Amniotic epithelial cell (primary cell): ENCODE data around the gene SHROOM2.

Experiments used
- DNase-seq: peaks from one replicate; pipeline ENCODE4 v3.0.0-alpha.2; 2010; ENCODE audit warnings: low read depth

SHROOM2 gene

DNA sequence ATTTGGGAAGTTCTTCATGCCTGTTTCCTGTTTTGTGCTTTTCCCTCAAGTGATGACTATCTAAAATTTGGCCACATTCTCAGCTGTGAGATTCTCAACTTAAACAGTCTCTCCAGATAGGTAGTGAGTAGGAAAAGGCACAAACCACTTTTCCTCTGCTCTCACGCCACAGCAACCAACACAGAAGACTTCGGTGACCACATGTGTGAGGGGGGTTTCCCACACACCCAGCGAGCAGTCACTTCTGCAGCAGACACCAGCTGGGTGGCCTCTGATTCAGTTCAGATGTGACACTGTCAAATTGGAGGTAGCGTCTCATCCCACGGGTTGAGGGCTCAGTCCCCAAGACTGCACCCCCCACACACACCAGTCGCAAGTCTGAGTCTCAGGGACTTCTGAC lies 155.9 kb downstream of the SHROOM2 start:
- DNase-seq: no peak

DNA sequence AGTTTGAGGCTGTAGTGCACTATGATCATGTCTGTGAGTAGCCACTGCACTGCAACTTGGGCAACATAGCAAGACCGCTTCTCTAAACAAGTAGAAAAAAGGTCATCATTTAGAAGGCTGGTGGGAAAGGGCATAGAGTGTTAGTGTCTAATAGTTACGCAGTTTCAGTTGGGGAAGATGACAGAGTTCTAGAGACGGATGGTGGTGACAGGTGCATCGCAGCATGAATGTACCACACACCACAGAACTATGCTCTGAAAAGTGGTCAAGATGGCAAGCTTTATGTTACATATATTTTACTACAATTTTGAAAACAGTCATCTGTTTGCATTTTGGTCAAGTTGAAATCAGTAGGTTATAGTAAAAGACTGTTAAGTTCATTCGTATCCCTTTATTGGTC lies 157.2 kb downstream of the SHROOM2 start:
- DNase-seq: no peak

DNA sequence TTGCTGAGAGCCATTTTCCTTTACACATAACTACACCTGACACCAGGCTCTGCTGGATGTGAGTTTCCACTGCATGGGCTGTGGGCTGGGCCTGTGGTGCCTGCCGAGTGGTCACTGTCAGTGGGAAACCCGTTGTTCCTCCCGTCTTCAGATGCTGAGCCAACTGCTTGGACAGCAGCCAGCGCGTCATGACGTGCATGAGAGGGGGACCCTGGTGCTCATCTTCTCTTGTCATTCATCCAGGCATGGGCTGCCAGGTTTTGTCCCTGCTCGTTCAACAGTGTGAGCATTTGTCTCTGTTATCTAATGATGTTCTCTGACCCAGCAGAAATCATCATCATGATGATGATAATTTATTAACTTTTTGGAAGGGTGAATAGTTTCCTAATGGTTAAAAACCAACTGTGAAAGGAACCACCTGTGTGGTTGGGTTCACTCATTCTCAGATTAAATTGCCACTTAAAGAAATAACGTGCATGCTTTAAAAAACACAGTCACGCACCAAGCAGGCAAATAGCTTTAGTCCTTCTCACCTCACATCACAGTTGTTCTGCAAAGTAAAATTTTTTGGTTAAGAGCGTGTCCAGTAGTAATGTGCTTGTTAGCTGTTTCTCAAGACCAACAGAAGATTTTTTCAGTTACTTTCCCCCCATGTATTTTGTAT lies 161.0 kb downstream of the SHROOM2 start:
- no peak for DNase-seq

DNA sequence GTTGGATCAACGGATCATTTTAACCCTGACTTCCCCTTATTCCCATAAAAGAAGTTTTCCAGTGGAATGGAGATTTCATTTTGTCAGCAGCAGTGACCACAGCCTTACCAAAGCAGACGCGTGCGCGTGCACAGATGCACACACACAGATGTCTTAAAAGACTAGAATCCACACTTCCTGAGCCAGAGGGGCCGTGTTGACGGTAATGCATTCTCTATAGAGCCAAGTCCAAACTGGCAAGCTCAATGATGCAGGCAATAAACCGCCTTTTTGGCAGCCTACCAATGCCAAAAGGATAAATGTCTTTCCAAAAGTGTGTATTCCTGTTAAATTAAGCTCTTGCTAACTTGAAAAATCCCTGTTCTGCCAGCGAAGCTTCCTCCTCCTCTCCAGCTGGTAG lies 162.2 kb downstream of the SHROOM2 start:
- no peak for DNase-seq

DNA sequence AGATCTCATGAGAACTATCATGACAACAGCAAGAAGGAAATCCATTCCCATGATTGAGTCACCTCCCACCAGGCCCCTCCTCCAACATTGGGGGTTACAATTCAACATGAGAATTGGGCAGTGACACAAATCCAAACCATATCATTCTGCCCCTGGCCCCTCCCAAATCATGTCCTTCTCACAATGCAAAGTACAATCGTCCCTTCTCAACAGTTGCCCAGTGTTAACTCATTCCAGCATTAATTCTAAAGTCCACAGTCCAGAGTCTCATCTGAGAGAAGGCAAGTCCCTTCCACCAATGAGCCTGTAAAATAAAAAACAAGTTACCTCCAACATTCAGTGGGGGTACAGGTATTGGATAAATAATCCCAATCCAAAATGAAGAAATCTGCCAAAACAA lies 166.1 kb downstream of the SHROOM2 start:
- no peak for DNase-seq

DNA sequence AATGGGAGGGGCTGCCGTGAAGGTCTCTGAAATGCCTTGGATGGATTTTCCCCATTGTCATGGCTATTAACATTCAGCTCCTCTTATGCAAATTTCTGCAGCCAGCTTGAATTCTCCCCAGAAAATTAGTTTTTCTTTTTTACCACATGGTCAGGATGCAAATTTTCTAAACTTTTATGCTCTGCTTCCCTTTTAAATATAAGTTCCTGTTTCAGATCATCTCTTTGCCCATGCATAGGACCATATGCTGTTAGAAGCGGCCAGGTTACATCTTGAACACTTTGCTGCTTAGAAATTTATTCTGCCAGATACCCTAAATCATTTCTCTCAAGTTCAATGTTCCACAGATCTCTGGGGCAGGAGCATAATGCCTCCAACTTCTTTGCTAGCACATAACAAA lies 167.2 kb downstream of the SHROOM2 start:
- no peak for DNase-seq

DNA sequence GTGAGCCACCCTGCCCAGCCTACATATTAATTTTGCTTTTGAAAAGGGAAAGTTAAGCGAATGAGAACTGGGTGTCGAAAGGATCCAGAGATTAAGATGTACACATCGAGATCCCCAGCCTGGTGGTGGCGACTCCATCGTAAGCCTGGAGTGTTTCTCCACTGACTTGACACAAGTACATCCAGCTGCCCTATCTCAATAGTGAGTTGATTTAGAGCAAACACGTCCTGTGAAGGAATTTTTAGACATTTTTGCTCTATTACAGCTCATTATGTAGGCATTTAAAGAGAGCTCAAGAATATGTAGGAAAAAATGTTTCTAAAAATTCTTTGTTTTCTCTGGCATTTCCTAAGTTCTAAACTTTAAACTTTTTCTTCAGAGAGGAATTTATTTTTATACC lies 169.3 kb downstream of the SHROOM2 start:
- DNase-seq: peak; percentile 82

DNA sequence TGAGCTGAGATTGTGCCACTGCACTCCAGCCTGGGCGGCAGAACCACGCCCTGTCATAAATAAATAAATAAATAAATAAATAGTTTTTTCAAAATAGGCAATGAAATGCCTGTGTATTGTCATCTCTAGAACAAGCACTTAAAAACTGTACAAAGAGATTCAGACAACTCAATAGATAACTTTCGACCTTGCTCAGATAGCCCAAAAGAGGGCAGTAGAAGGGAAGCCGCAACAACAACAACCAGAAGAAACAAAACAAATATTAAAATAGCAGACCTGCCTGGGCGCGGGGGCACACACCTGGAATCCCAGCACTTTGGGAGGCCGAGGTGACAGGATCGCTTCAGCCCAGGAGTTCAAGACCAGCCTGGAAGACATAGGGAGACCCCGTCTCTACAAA lies 171.5 kb downstream of the SHROOM2 start:
- no peak for DNase-seq

DNA sequence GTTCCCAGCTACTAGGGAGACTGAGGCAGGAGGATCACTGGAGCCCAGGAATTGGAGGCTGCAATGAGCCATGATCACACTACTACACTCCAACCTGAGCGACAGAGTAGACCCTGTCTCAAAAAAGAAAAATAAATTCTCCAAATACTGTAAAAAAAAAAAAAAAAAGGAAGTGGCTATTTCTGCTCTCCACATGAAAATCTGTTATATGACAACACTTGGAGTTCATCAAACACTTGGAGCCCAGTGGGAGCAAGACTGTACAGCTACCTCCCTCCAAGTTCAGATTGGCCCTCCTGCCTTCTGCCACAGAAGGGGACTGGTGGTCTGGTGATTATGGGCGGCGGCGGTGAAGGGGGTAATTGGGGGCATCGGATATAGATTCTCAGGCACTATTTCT lies 172.0 kb downstream of the SHROOM2 start:
- DNase-seq: no peak

DNA sequence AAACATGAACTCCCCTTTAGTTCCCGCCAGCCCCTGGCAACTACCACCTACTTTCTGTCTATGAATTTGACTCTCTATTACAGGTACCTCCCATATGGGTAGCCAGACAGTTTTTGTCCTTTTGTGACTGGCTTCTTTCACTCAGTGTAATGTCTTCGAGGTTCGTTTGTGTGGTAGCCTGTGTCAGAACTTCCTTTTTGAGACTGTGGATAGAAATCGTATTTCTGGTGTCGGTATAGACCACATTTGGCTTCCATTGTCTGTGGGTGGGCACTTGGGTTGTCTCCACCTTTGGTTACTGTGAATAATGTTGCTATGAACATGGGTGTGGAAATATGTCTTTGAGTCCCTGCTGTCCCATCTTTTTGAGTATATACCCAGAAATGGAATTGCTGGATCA lies 175.5 kb downstream of the SHROOM2 start:
- DNase-seq: no peak

DNA sequence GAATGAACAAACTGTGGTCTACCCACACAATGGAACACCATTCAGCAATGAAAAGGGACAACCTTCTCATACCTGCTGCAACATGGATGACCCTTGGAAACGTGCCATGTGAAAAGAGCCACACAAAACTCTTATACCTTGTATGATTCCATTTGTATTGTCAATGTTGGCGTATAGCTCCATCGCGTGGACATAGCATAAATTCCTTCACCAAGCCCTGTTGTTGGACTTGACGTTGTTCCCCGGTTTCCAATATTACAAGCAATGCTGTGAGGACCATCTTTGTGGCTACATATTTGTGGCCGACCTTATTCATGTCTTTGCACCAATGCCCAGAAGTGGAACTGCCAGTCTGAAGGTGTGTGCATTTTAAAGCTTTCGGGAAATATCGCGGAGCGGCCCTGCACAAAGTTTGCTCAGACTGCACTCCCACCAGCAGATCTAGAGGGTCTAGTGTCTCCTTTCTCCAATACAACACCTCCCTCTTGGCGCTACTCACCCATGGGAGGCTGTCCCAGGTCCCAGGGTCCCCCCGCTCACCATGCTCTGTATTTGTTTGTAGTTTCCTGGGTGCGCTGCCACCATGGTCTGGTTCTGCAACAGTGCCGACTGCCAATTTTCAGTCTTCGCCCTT lies 180.7 kb downstream of the SHROOM2 start, which contains the start of gene CLDN34:
TSS of gene CLDN34 (plus strand) at position 584 of the 634 bp plus-strand sequence. CDS start at position 584, 0 bp downstream.
- no peak for DNase-seq

DNA sequence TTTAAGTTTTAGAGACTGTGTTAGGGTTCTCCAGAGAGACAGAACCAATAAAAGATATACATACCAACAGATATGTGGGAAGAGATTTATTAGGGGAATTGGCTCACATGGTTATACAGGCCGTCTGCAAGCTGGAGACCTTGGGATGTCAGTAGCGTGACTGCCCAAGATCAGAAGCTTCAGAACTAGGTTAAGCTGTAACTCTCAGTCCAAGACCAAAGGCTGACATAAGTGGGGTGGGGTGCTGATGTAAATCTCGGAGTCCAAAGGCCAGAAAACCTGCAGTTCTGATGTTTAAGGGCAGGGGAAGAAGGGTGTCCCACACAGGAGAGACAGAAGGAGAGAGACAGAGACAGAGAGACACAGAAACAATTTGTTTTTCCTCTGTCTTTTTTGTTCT lies 191.4 kb downstream of the SHROOM2 start:
- no peak for DNase-seq

DNA sequence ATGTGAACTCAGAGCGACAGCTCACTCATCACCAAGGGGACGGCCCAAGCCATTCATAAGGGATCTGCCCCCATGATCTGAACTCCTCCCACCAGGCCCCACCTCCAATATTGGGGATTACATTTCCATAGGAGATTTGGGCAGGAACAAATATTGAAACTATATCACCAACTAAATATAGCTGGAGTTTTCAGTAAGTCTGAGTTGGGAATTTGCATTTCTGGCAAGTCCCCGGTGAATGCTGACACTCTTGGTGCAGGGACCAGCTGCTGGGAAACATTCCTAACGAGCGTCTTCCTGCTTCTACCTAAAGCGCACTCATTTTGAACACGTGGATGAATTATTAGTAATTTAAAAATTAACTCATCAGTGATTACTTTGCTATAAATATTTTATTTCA lies 194.2 kb downstream of the SHROOM2 start:
- no peak for DNase-seq

DNA sequence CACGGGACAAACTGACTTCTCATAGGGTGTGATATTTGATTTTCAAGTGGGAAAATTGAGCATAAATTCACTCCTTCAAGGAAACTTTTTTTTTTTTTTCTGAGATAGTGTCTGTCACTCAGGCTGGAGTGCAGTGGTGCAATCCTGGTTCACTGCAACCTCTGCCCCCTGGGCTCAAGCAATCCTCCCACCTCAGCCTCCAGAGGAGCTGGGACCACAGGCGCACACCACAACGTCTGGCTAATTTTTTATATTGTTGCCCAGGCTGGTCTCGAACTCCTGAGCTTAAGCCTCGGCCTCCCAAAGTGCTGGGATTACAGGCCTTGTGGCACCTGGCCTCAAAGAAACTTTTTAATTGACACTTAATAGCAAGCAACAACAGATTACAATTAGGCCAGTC lies 194.7 kb downstream of the SHROOM2 start:
- no peak for DNase-seq

DNA sequence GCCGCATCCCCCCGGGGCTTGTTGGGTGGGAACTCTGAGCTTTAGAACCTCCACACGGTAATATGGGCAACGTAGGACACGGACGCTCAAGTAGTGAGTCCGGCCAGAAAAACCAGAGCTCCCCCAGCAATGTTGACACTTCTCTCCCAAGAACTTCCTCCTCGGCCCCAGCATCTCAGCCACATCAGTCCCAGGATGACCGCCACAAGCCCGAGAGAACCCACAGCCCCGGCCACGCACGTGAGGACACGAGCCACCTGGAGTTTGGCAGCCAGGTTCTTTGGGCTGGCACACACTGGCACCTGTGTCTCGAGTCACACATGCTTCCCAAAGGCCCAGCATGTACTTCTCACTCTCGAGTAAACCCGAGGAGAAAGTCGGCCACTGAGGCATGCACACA lies 197.2 kb downstream of the SHROOM2 start:
- no peak for DNase-seq

DNA sequence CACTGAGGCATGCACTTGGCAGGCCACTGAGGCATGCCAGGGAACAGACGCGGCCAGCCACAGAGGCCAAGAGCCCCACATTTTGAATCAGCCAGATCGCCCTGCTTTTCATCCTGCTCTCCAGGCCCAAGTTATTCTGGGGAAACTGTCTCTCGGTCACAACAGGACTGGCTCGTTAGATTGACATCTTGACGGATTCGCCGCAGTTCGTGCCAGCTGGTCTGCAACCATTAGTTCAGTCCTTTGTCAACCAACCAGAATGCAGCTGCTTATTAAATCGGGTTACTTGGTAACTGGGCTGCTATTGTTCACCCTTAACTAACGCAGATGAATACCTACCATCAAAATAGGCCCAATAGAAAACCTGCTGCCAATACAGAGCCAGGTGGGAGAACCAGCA lies 197.6 kb downstream of the SHROOM2 start:
- DNase-seq: no peak

DNA sequence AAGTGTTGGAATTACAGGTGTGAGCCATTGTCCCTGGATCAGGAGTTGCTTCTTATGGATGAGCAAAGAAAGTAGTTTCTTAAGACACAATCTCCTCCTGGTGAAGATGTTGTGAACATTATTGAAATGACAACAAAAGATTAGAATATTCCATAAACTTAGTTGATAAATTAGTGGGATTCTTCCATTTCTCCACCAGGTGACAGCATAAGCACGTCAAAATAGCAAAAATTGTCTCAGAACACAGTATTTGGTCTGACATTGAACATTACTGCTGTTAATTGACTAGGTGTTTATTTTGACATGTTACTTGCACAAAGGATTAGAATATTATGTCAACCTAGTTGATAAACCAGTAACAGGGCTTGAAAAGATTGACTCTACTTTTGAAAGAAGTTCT lies 202.5 kb downstream of the SHROOM2 start:
- no peak for DNase-seq

DNA sequence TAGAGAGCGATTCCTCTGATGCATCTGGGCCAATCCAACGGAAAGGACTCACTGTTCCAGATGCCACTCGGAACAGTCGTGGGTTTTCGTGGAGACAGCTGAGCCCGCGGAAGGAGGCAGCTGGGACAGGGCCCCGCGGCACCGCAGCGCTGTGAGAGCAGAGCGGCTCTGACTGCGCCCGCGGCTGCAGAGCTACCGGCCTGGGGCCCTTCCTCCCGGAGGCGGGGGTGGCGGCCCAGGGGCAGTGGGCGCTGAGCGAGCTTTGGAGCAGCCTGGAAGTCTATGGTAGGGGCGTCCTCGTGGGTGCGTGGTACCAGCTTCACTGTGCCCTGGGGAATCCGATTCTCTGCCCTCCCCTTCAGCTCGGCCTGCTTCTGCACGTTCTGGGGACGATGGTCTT lies 205.8 kb downstream of the SHROOM2 start:
- DNase-seq: no peak

DNA sequence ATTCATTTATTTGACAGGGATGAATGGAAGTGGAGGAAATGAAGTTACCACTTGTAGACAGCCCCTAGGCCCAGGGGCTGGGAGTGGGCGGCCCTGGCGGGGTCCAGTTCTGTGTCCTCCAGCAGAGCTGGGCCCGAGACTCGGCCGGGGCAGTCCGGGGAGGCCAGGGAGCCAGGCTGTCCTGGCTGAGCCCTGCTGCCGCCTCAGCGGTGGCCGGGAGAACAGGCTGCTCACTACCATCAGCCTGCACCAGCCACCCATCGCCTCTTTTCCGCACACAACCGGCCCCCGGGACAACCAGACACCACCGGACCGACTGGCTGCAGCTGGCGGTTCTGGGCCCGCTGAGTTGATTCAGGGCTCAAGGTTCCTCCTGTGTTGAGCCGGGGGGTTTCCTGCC lies 206.5 kb downstream of the SHROOM2 start:
- no peak for DNase-seq

DNA sequence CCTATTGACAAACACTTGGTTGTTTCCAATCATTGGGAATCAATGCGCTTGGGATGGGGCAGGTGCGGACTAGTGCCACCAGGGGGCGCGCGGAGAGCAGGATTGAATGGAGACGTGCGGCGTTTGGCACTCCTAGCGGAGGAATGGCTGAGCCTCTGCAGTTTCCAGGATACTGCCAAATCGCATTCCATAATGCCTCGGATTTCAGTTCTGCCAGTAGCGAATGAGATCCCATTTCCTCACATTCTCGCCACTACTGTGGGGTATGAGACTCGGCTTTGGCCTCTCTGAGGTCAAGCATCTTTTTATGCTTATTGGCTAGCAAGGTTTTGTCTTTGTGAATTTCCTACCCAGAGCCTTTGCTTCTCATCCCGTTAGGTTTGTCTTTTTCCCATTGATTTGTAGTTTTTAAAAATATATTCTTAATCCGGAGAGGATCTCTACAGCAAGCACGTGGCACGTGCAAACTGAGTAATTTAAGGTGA lies 209.7 kb downstream of the SHROOM2 start:
- DNase-seq: peak; percentile 74

DNA sequence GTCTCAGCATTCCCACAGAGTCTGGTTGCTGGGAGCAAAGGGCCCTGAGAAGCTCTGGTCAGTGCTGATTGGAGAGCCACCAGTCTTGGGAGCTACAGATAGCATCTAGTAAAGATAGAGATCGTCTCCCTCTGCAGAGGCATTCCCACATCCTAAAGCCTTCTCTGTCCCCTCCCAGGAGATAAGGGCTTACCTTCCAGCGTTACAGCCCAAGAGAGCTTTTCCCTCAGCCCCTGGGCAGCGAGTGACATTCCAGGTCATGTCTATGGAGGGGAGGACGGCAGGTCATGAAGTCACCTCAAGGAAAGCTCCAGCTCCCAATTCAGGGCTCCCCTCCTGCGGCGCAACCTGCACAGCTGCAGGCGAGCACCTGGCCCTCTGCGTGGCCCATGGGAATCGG lies 210.8 kb downstream of the SHROOM2 start:
- no peak for DNase-seq

DNA sequence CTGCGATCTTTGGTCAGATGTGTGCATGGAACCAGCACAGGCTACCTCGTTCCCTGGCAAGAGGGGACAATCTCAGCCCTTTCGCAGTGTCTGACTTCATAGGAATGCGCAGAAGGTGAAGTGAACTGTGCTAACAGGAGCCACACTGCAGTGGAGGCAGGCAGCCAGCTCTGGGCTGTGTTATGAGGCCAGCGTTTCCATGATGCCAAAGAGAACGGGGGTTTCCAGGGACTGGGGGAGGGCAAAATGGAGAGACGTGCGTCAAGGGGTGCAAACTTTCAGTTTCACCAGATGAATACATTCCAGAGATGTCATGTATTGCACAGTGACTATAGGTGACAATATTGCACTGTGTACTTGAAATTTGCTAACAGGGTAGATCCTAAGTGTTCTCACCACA lies 211.3 kb downstream of the SHROOM2 start:
- no peak for DNase-seq
